ENCODE measurements around the gene FAM131B.

The FAM131B gene

DNA sequence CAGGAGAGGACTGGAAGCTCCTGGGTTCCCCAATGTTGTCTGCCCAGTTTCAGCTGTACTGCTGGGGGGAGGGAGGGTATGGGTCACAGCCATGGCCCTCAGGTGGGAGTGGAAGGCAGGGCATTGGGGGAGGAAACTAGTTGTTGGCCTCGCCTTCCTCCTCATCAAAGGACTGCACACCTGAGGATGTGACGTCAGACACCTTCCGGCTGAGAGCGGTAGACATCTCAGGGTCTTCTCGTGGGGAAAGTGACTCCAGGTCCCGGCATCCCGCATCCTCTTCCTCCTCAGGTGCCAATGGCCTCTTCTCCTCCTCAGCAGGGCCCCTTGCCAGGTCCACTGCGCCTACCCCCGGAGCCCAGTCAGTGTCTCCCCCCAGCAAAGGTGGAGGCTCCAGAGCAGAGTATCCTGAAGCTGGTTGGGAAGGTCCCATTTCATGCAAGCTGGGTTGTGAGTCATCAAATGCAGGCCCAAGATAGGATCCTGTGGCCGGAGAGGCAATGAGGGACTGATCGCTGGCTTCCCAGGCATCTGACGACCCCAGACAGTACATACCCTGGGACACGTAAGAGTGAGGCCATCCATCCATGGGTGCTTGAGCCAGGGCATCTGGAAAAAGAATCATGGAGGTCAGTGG, 6.0 kb downstream of the FAM131B start:
- peaks cover 24% of the 10 kb centered on the region for H3K4me1 ChIP-seq (ENCODE audit: control insufficient read depth, insufficient read depth, low read length)
- 91 to 98% methylated on average over 13 of the region's 13 CpGs for whole genome bisulfite sequencing, 2 experiments

DNA sequence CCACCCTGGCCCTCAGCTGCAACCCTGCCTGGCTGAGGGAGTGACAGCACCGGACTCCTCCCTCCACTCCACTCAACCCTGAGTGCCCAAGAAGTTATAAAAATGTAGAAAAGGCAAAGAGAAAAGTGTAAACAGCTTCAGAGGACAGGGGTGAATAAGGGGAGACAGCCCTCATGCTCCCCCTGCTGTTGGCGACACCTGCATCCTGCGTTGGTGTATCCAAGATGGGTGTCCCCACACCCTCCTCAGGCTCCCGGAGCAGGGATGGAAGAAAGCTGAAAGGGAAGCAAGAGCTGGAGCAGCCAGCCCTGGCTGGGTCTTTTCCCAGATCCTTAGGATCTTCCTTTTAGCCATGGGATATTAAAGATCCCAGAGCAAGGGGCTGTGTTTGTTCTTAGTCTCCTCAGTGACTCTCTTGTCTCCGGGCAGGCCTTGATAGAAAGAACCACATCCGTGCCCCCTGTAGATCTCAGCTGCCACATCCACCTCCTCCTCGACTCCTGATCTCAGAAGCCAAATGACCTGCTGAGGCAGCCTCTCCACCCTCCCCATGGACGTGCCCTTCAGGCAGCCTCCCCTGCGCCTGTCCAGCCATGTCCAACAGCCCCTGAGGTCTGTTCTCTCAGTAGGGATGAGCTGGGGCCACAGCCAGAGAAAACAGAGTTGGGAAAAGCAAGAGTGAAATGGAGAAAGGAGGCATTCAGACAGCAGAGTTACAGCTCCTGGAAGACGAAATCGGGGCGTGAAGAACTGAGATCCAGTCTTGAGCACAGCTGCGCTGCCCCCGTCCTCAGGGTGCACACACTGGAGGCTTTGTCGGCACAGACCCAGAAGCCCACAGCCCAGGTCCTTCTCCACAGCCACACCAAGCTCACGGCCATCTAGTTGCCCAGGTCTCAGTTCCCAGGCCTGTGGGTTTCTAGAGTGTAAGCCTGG, 6.8 kb downstream of the FAM131B start:
- Histone ChIP-seq H3K4me1 (ENCODE audit: control insufficient read depth, insufficient read depth, low read length) (peaks cover 17% of the 10 kb centered on the region), H3K27ac (ENCODE audit: insufficient read depth, low read depth, low read length, poor library complexity, severe bottlenecking) (no peak overlapping the region), H3K9me3 (ENCODE audit: control insufficient read depth, low read length) (no peaks in the 10 kb centered on the region), H3K4me3 (ENCODE audit: insufficient read depth, low read depth, low read length) (no peak overlapping the region), H3K36me3 (ENCODE audit: control insufficient read depth, insufficient read depth, low read length) (no peaks in the 10 kb centered on the region), H3K27me3 (ENCODE audit: control insufficient read depth, insufficient read depth, low read length, poor library complexity, severe bottlenecking) (no peaks in the 10 kb centered on the region)
- 89 to 92% methylated on average over 16 of the region's 16 CpGs for WGBS, 2 experiments

More for the DNA sequence above, 6.0 kb downstream of the FAM131B start:
- no peaks in the 10 kb centered on the region for H3K36me3 ChIP-seq (ENCODE audit: control insufficient read depth, insufficient read depth, low read length)
- no peaks in the 10 kb centered on the region for H3K9me3 ChIP-seq (ENCODE audit: control insufficient read depth, low read length)
- H3K4me3 ChIP-seq (ENCODE audit: insufficient read depth, low read depth, low read length), result no peak overlapping the region
- no peak overlapping the region for H3K27ac ChIP-seq (ENCODE audit: insufficient read depth, low read depth, low read length, poor library complexity, severe bottlenecking)
- no peaks in the 10 kb centered on the region for H3K27me3 ChIP-seq (ENCODE audit: control insufficient read depth, insufficient read depth, low read length, poor library complexity, severe bottlenecking)

DNA sequence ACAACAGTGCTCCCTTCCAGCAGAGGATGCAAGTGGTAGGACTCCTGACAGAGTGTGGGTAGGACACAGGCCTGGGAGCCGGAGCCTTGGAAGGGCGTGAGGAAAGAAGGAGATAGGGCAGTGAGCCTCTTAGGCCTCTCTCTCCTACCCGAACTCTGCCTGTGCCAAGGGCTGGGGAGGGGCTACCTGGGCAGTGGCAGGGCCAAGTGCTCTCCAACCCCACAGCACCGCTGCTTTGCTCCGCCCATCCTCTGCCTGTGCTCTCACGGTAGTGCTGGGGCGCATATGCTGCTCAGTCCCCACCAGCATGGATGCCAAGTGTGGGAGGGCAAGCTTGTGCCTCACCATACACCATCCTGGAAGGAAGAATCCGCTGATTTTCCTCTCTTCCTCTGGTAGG, 7.5 kb downstream of the FAM131B start:
- H3K9me3 ChIP-seq (ENCODE audit: control insufficient read depth, low read length), result no peaks in the 10 kb centered on the region
- H3K4me3 ChIP-seq (ENCODE audit: insufficient read depth, low read depth, low read length), result no peak overlapping the region
- no peaks in the 10 kb centered on the region for H3K36me3 ChIP-seq (ENCODE audit: control insufficient read depth, insufficient read depth, low read length)
- no peak overlapping the region for H3K27ac ChIP-seq (ENCODE audit: insufficient read depth, low read depth, low read length, poor library complexity, severe bottlenecking)
- peaks cover 13% of the 10 kb centered on the region for H3K4me1 ChIP-seq (ENCODE audit: control insufficient read depth, insufficient read depth, low read length)
- WGBS, 2 experiments, result 91% methylated on average over 8 of the region's 8 CpGs
- no peaks in the 10 kb centered on the region for H3K27me3 ChIP-seq (ENCODE audit: control insufficient read depth, insufficient read depth, low read length, poor library complexity, severe bottlenecking)

DNA sequence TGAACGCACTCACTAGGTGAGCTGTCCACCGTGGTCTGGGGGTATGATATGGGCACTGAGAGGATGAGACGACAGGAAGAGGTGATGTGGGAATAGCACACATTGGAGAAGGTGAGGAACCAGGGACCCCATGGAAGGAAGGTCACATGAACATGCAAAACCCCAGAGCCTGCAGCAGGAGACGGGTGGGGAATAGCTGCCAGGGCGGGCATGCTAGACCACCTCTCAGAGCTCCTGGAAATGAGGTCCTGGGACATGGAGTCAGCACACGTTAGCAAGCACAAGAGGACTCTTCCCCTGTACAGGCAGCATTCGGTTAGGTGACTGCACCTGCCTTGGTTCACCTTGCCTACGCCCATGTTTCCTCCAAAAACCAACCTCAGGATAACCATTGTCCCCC, 8.1 kb downstream of the FAM131B start:
- Histone ChIP-seq H3K36me3 (ENCODE audit: control insufficient read depth, insufficient read depth, low read length) (no peaks in the 10 kb centered on the region), H3K9me3 (ENCODE audit: control insufficient read depth, low read length) (no peaks in the 10 kb centered on the region), H3K27me3 (ENCODE audit: control insufficient read depth, insufficient read depth, low read length, poor library complexity, severe bottlenecking) (no peaks in the 10 kb centered on the region), H3K4me1 (ENCODE audit: control insufficient read depth, insufficient read depth, low read length) (peaks cover 13% of the 10 kb centered on the region), H3K4me3 (ENCODE audit: insufficient read depth, low read depth, low read length) (no peak overlapping the region), H3K27ac (ENCODE audit: insufficient read depth, low read depth, low read length, poor library complexity, severe bottlenecking) (no peak overlapping the region)
- 93 to 95% methylated on average over 8 of the region's 8 CpGs for WGBS, 2 experiments

DNA sequence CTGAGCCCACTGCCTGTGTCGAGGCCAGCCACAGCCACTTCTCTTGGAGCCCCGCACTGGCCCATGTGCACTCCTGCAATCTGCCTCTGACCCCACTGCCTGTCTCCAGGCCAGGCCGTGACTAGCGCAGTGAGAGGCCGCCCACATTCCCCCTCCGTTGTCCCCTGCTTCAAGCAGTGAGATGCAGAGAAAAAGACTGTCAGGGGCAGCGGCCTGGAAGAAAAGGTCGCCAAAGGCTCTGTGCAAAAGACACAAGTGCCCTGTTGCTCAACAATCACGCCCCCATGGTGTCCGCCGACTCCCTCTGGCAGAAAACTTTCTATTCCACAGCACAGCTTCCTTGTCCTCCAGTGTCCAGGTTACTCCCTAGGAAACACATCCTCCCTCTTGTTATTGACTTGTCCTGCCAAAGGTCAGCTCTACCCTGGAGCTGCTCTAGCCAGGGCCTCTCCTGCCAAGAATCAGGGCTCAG, 9.9 kb downstream of the FAM131B start:
- Histone ChIP-seq H3K4me1 (ENCODE audit: control insufficient read depth, insufficient read depth, low read length) (peaks cover 13% of the 10 kb centered on the region), H3K36me3 (ENCODE audit: control insufficient read depth, insufficient read depth, low read length) (no peaks in the 10 kb centered on the region), H3K27ac (ENCODE audit: insufficient read depth, low read depth, low read length, poor library complexity, severe bottlenecking) (peak overlapping the region; percentile 72), H3K27me3 (ENCODE audit: control insufficient read depth, insufficient read depth, low read length, poor library complexity, severe bottlenecking) (no peaks in the 10 kb centered on the region), H3K9me3 (ENCODE audit: control insufficient read depth, low read length) (no peaks in the 10 kb centered on the region), H3K4me3 (ENCODE audit: insufficient read depth, low read depth, low read length) (no peak overlapping the region)
- 37 to 43% methylated on average over 11 of the region's 11 CpGs for WGBS, 2 experiments

DNA sequence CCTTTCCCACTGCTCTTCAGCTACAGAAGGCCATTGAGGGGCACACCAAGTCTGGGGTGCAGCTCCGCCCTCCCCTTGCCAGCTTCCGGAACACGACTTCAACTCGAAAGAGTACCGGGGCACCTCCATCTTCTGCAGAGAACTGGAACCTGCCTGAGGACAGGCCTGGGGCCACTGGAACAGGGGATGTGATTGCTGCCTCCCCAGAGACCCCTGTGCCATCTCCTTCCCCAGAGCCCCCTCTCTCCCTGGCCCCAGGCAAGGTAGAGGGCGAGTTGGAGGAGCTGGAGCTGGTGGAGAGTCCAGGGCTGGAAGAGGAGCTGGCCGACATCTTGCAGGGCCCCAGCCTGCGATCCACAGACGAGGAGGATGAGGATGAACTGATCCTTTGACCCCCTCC, 10.9 kb downstream of the FAM131B start:
- H3K4me1 ChIP-seq (ENCODE audit: control insufficient read depth, insufficient read depth, low read length), result peaks cover 13% of the 10 kb centered on the region
- no peak overlapping the region for H3K27ac ChIP-seq (ENCODE audit: insufficient read depth, low read depth, low read length, poor library complexity, severe bottlenecking)
- H3K9me3 ChIP-seq (ENCODE audit: control insufficient read depth, low read length), result no peaks in the 10 kb centered on the region
- H3K4me3 ChIP-seq (ENCODE audit: insufficient read depth, low read depth, low read length), result no peak overlapping the region
- no peaks in the 10 kb centered on the region for H3K36me3 ChIP-seq (ENCODE audit: control insufficient read depth, insufficient read depth, low read length)
- WGBS, 2 experiments, result 94 to 95% methylated on average over 9 of the region's 9 CpGs
- peaks cover 5% of the 10 kb centered on the region for H3K27me3 ChIP-seq (ENCODE audit: control insufficient read depth, insufficient read depth, low read length, poor library complexity, severe bottlenecking)

DNA sequence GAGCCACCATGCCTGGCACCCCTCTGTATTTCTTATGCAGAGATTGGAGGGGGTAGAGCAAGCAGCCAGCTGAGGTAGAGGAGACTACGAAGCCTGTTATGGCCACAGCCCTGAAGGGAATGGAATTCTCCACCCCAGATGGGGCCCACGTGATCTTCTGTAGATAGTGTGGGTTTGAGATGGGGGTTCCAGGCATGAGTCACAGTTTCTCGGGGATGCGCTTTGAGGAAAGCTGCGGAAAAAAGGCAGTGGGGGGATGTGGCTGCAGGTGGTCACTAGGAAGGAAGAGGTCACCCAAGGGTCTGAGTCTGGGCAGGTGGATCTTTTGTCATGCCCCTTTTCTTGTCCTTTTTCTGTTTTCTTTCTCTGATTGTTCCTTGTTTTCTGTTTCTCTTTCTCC, 11.5 kb downstream of the FAM131B start:
- H3K4me3 ChIP-seq (ENCODE audit: insufficient read depth, low read depth, low read length), result no peak overlapping the region
- H3K4me1 ChIP-seq (ENCODE audit: control insufficient read depth, insufficient read depth, low read length), result peaks cover 13% of the 10 kb centered on the region
- H3K27me3 ChIP-seq (ENCODE audit: control insufficient read depth, insufficient read depth, low read length, poor library complexity, severe bottlenecking), result peaks cover 10% of the 10 kb centered on the region
- WGBS, 2 experiments, result 84 to 85% methylated on average over 5 of the region's 5 CpGs
- no peak overlapping the region for H3K27ac ChIP-seq (ENCODE audit: insufficient read depth, low read depth, low read length, poor library complexity, severe bottlenecking)
- no peaks in the 10 kb centered on the region for H3K36me3 ChIP-seq (ENCODE audit: control insufficient read depth, insufficient read depth, low read length)
- H3K9me3 ChIP-seq (ENCODE audit: control insufficient read depth, low read length), result no peaks in the 10 kb centered on the region

DNA sequence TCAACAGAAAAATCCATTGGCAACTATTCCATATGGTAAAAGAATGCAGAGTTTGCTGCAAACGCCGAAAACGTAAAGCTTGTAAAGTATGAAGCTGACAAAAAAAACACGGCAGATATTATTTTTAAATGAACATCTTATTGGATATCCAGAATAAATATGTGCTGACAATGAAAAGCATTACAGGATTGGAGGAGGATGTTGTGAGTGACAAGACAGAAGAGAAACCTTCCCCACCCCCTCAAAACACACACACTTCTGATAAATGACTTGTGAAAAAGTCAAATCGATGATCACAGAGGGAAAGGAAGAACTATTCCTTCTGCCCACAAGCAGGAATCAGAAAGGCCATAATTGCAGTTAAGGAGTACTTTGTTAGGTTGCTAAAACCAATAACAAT, 14.6 kb downstream of the FAM131B start:
- H3K27ac ChIP-seq (ENCODE audit: insufficient read depth, low read depth, low read length, poor library complexity, severe bottlenecking), result no peak overlapping the region
- peaks cover 23% of the 10 kb centered on the region for H3K27me3 ChIP-seq (ENCODE audit: control insufficient read depth, insufficient read depth, low read length, poor library complexity, severe bottlenecking)
- WGBS, 2 experiments, result 67 to 76% methylated on average over 3 to 5 of the region's 5 CpGs
- H3K36me3 ChIP-seq (ENCODE audit: control insufficient read depth, insufficient read depth, low read length), result no peaks in the 10 kb centered on the region
- peaks cover 11% of the 10 kb centered on the region for H3K4me1 ChIP-seq (ENCODE audit: control insufficient read depth, insufficient read depth, low read length)
- H3K4me3 ChIP-seq (ENCODE audit: insufficient read depth, low read depth, low read length), result no peak overlapping the region
- no peaks in the 10 kb centered on the region for H3K9me3 ChIP-seq (ENCODE audit: control insufficient read depth, low read length)

DNA sequence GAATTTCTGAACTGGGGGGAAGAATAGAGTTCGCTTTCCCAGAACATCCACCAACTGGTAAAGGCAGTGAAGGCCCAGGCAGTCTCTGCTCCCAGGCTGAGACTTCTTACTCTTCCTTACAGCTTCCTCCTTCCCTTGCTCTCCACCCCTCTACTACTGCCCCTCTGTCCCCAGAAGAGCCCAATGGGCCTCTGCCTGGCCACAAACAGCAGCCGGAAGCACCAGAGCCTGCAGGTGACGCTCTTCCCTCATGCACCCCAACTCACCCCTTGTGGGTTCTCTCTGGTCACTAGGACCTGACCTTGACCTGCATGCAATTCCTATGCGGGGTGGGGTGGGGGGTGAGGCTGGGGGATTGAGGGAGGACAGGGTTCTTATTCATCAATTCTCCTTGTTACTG, 16.5 kb downstream of the FAM131B start:
- WGBS, 2 experiments, result 86 to 89% methylated on average over 4 of the region's 4 CpGs
- peaks cover 23% of the 10 kb centered on the region for H3K27me3 ChIP-seq (ENCODE audit: control insufficient read depth, insufficient read depth, low read length, poor library complexity, severe bottlenecking)
- no peaks in the 10 kb centered on the region for H3K4me1 ChIP-seq (ENCODE audit: control insufficient read depth, insufficient read depth, low read length)
- H3K36me3 ChIP-seq (ENCODE audit: control insufficient read depth, insufficient read depth, low read length), result no peaks in the 10 kb centered on the region
- no peak overlapping the region for H3K4me3 ChIP-seq (ENCODE audit: insufficient read depth, low read depth, low read length)
- H3K27ac ChIP-seq (ENCODE audit: insufficient read depth, low read depth, low read length, poor library complexity, severe bottlenecking), result no peak overlapping the region
- H3K9me3 ChIP-seq (ENCODE audit: control insufficient read depth, low read length), result no peaks in the 10 kb centered on the region

DNA sequence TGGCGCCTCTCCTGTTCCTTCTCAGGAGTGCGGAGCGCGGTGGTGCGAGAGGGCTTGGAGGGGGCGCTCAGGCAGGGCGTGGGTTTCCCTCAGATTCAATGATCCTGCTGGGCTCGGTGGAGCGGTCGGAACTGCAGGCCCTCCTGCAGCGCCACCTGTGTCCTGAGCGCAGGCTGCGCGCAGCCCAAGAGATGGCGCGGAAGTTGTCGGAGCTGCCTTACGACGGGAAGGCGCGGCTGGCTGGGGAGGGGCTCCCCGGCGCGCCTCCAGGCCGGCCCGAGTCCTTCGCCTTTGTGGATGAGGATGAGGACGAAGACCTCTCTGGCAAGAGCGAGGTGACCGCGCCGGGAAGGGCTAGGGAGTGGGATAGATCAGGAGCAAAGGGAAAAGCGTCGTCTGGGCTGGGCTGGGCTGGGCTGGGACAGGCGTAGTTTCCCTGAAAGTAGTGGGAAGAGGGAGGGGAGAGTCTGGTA, 17.0 kb downstream of the FAM131B start:
- Histone ChIP-seq H3K27ac (ENCODE audit: insufficient read depth, low read depth, low read length, poor library complexity, severe bottlenecking) (no peak overlapping the region), H3K4me1 (ENCODE audit: control insufficient read depth, insufficient read depth, low read length) (no peaks in the 10 kb centered on the region), H3K9me3 (ENCODE audit: control insufficient read depth, low read length) (no peaks in the 10 kb centered on the region), H3K4me3 (ENCODE audit: insufficient read depth, low read depth, low read length) (peak overlapping the region; percentile 27), H3K36me3 (ENCODE audit: control insufficient read depth, insufficient read depth, low read length) (no peaks in the 10 kb centered on the region), H3K27me3 (ENCODE audit: control insufficient read depth, insufficient read depth, low read length, poor library complexity, severe bottlenecking) (peaks cover 23% of the 10 kb centered on the region)
- WGBS, 2 experiments, result 3 to 4% methylated on average over 35 of the region's 35 CpGs
